Activated CD8-positive, alpha-beta memory T cell treated with anti-CD3 and anti-CD28 coated beads for 36 hours (primary cell): ENCODE results near the gene GMIP. TPM values are rescaled to one million over a fixed set of nuclear protein-coding genes. Genes with fewer than 3 reads are reported as not detected.
"Not testable (repeated sequence)": the region's sequence is repeated elsewhere in the genome, so short reads cannot be mapped to it uniquely, and the experiment has no call there.

ENCODE experiments used
- CTCF ChIA-PET: fragments of 350-600 bp; sonication (Branson Sonifier 250); formaldehyde crosslinking; loops from one replicate; lab custom pipeline; 2021; ENCODE audit warnings: antibody characterized with exemption; lab: Charles Lee
- POLR2A ChIA-PET: fragments of 350-600 bp; sonication (Branson Sonifier 250); formaldehyde crosslinking; loops from one replicate; lab custom pipeline; 2021; ENCODE audit warnings: antibody characterized with exemption; lab: Charles Lee
- total RNA-seq, 2 experiments: library from RNA; stranded (reverse); gene quantifications; one replicate each; pipeline ENCODE4 v1.2.3, GENCODE V29; 2021

GMIP gene
- total RNA-seq, 2 experiments from 2014 or later, result 58.1 to 60.9 TPM

GRCh38 chr19:19627621-19628500 is 15.6 kb downstream of the GMIP start, which contains the start of gene LPAR2:
TSS of gene LPAR2 (minus strand) at chr19:19628220. CDS start at chr19:19627275, 945 bp downstream.
- ChIA-PET POLR2A (interaction anchor here (0.7 to 1.2 kb wide), 6 partner anchors 9 to 38 kb away, joined by 3 to 5 read pairs (median 4); partner anchors contain the start of gene PBX4), CTCF (interaction anchor here (0.5 to 1.8 kb wide), 6 partner anchors 15 to 95 kb away, joined by 3 to 9 read pairs (median 4); partner anchors contain the start of gene GMIP)

- ChIA-PET POLR2A (interaction anchor here (0.6 to 1.2 kb wide), 3 partner anchors 21 to 37 kb away, joined by 3 to 6 read pairs (median 5); no protein-coding TSS in a partner anchor), CTCF (interaction anchor here (0.5 to 1.4 kb wide), 3 partner anchors 14 to 17 kb away, joined by 3 to 5 read pairs (median 3); partner anchors contain the start of gene GMIP)
These were observed 16.7 kb downstream of the GMIP start for GRCh38 chr19:19626516-19627472.

GRCh38 chr19:19624032-19624570 is 19.4 kb downstream of the GMIP start:
- CTCF ChIA-PET, result interaction anchor here (1.9 kb wide), 1 partner anchor 70 kb away, joined by 7 read pairs; no protein-coding TSS in a partner anchor
- POLR2A ChIA-PET, result no interaction called here

- POLR2A ChIA-PET, result no interaction called here
- CTCF ChIA-PET, result interaction anchor here (1.4 to 1.9 kb wide), 2 partner anchors 34 to 69 kb away, joined by 6 to 7 read pairs; no protein-coding TSS in a partner anchor
These were observed 20.1 kb downstream of the GMIP start for GRCh38 chr19:19623383-19623782.

GRCh38 chr19:19619849-19620210 is 23.6 kb downstream of the GMIP start:
- CTCF ChIA-PET, result interaction anchor here (1.2 to 1.3 kb wide), 2 partner anchors 17 to 24 kb away, joined by 3 to 9 read pairs; partner anchors contain the start of gene GMIP
- POLR2A ChIA-PET, result no interaction called here

GRCh38 chr19:19619181-19619848 is 24.1 kb downstream of the GMIP start:
- POLR2A ChIA-PET, result interaction anchor here (1.3 kb wide), 1 partner anchor 9 kb away, joined by 4 read pairs; the partner anchor contains the start of gene LPAR2

GRCh38 chr19:19618219-19619051 is 25.0 kb downstream of the GMIP start, which contains the start of gene PBX4:
TSS of gene PBX4 (minus strand) at chr19:19618687. CDS start at chr19:19618629, 58 bp downstream.
- ChIA-PET POLR2A (interaction anchor here (1.0 to 1.3 kb wide), 2 partner anchors 10 to 19 kb away, joined by 3 to 4 read pairs; partner anchors contain the start of gene LPAR2), CTCF (no interaction called here)

More at GRCh38 chr19:19619181-19619848, 24.1 kb downstream of the GMIP start:
- CTCF ChIA-PET, result interaction anchor here (0.7 to 1.3 kb wide), 2 partner anchors 25 to 157 kb away, joined by 5 to 9 read pairs; partner anchors contain the start of gene GMIP

GRCh38 chr19:19615086-19615485 is 28.4 kb downstream of the GMIP start:
- POLR2A ChIA-PET, result interaction anchor here (0.6 to 0.9 kb wide), 4 partner anchors 24 to 552 kb away, joined by 3 to 18 read pairs (median 5); partner anchors contain the start of gene ZNF486
- CTCF ChIA-PET, result interaction anchor here (0.7 to 0.8 kb wide), 2 partner anchors 60 to 74 kb away, joined by 3 to 4 read pairs; no protein-coding TSS in a partner anchor

- CTCF ChIA-PET, result interaction anchor here (0.7 to 1.2 kb wide), 3 partner anchors 13 to 61 kb away, joined by 3 to 4 read pairs (median 3); partner anchors contain the start of gene GMIP
- POLR2A ChIA-PET, result interaction anchor here (0.7 to 1.5 kb wide), 2 partner anchors 24 to 49 kb away, joined by 3 read pairs; no protein-coding TSS in a partner anchor
These were observed 30.0 kb downstream of the GMIP start for GRCh38 chr19:19613506-19613905.

- ChIA-PET POLR2A (no interaction called here), CTCF (interaction anchor here (1.3 to 1.4 kb wide), 2 partner anchors 30 to 56 kb away, joined by 3 read pairs; no protein-coding TSS in a partner anchor)
These were observed 32.9 kb downstream of the GMIP start for GRCh38 chr19:19610376-19611202.

GRCh38 chr19:19606686-19607085 is 36.8 kb downstream of the GMIP start:
- CTCF ChIA-PET, result not testable (repeated sequence)
- POLR2A ChIA-PET, result interaction anchor here (0.9 kb wide), 1 partner anchor 22 kb away, joined by 3 read pairs; no protein-coding TSS in a partner anchor

GRCh38 chr19:19606021-19606420 is 37.4 kb downstream of the GMIP start:
- ChIA-PET POLR2A (interaction anchor here (0.7 to 0.9 kb wide), 3 partner anchors 11 to 58 kb away, joined by 3 to 8 read pairs (median 6); no protein-coding TSS in a partner anchor), CTCF (no interaction called here)

- ChIA-PET CTCF (interaction anchor here (1.4 to 1.9 kb wide), 2 partner anchors 11 to 18 kb away, joined by 3 to 5 read pairs; no protein-coding TSS in a partner anchor), POLR2A (interaction anchor here (0.7 to 0.9 kb wide), 2 partner anchors 12 to 1310 kb away, joined by 3 read pairs; no protein-coding TSS in a partner anchor)
These were observed 40.6 kb downstream of the GMIP start for GRCh38 chr19:19602713-19603324.

- POLR2A ChIA-PET, result interaction anchor here (0.9 kb wide), 1 partner anchor 11 kb away, joined by 3 read pairs; no protein-coding TSS in a partner anchor
- CTCF ChIA-PET, result interaction anchor here (1.0 to 1.9 kb wide), 3 partner anchors 11 to 48 kb away, joined by 3 to 5 read pairs (median 3); no protein-coding TSS in a partner anchor
These were observed 41.2 kb downstream of the GMIP start for GRCh38 chr19:19602136-19602712.
